ENCODE results near the gene CNN2.

Gene CNN2

DNA sequence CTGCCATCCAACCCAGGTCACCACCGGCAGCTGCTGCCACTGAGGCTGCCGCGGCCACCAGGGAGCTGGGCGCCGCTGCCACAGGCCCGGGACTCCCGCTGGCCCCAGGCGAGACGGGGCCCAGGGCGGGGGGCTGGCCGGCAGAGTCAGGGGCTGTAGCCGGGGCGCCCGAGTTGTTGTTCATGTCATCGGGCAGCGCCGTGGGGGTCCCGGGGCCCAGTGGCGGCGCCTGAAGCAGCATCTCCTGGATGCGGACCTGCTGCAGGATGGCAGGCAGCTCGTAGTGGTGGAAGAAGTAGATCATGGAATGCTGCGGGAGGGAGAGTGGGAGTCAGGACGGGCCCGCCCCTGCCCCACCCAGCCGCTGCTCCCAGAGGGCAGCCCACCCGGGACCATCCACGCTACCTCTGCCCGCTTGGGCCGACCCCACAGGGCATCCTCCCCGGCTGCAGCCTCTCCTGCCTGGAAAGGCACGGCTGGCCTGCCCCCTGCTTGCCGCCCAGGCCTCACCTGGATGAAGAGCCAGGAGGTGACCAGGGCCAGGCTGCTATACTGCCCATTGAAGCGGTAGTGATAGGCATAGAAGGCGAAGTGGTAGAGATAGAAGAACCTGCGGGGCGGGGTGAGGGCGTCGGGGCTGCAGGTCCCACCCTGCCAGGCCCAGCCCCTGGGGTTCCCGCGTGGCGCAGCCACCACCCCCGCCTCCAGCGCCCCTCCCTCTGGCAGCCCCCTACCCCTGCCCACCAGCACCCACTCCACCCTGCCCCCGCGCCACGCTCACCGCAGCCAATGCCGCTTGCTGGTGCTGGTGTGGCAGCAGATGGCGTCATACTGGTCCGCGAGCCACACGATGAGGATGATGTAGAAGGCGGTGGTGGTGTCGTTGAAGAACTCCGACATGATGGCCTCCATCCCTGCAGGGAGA lies 15.6 kb upstream of the CNN2 start:
- TF ChIP-seq, protein P1, sequence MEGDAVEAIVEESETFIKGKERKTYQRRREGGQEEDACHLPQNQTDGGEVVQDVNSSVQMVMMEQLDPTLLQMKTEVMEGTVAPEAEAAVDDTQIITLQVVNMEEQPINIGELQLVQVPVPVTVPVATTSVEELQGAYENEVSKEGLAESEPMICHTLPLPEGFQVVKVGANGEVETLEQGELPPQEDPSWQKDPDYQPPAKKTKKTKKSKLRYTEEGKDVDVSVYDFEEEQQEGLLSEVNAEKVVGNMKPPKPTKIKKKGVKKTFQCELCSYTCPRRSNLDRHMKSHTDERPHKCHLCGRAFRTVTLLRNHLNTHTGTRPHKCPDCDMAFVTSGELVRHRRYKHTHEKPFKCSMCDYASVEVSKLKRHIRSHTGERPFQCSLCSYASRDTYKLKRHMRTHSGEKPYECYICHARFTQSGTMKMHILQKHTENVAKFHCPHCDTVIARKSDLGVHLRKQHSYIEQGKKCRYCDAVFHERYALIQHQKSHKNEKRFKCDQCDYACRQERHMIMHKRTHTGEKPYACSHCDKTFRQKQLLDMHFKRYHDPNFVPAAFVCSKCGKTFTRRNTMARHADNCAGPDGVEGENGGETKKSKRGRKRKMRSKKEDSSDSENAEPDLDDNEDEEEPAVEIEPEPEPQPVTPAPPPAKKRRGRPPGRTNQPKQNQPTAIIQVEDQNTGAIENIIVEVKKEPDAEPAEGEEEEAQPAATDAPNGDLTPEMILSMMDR (conservative IDR thresholded peaks at IDR 0.05; ENCODE audit: control insufficient read depth, insufficient read depth, low read depth, low read length): no peak
- no peak overlapping the region for H3K4me3 ChIP-seq (ENCODE audit: control insufficient read depth, low read depth, low read length)
- DNase-seq (ENCODE audit: low read depth): no peak

DNA sequence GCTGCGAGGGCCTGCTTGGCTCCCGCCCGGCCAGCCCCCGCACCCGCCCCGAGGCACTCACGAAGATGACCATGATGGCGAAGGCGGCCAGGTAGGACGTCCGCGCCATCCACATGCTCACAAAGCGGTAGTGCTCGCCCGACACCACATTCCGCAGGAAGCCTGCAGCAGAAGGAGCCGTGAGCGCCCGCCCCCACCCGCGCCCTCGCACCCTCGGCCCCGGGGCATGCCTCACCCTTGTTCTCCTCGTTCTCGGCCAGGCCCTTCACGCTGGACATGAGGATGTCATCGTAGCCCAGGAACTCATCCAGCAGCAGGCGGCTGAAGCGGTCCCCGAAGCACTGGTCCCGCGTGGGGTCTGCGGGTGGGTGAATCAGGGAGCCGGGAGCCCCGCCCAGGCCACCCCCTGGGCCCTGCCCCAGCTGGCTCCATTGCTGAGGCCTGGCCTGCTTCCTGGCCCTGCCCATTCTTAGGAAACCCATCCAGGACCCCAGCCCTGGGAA lies 14.5 kb upstream of the CNN2 start:
- TF ChIP-seq, protein P1 (conservative IDR thresholded peaks at IDR 0.05; ENCODE audit: control insufficient read depth, insufficient read depth, low read depth, low read length): no peak
- DNase-seq (ENCODE audit: low read depth): no peak
- H3K4me3 ChIP-seq (ENCODE audit: control insufficient read depth, low read depth, low read length): no peak overlapping the region

DNA sequence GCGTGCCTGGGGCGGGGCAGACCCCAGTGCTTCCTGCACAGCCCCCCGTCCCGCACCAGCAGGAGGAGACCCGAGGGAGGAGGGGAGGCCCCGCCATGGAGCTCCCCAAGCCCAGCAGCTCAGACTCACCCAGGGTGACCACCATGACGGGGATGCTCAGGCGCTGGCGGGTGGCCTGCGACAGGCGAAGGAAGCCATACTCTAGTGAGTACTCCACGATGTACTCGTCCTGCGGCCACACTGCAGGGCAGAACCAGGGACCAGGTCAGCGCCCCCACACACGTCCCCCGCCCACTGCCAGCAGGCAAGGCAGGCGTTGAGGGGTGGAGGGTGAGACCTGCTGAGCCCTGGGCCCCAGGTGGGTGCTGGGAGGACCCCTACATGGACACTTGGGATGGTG lies 14.1 kb upstream of the CNN2 start:
- TF ChIP-seq, protein P1 (conservative IDR thresholded peaks at IDR 0.05; ENCODE audit: control insufficient read depth, insufficient read depth, low read depth, low read length): no peak
- no peak overlapping the region for H3K4me3 ChIP-seq (ENCODE audit: control insufficient read depth, low read depth, low read length)
- DNase-seq (ENCODE audit: low read depth): no peak

DNA sequence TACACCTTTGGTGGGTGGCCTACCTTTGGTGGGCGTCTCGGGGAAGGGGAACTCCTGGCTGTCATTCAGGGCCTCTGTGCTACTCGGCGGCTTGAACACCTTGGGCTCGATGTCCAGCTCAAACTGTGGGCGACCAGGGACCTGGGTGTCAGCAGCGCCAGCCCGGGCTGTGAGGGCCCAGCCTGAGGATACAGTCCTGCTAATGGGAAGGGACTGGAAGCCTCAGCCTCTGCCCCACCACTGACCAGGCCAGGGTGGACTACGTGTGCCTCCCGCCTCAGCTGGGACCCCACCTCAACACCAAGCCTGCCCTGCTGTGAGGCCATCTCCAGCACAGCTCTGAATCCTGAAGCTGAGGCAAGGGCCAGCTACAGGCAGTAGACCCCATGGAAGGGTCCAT lies 13.2 kb upstream of the CNN2 start:
- TF ChIP-seq, protein P1 (conservative IDR thresholded peaks at IDR 0.05; ENCODE audit: control insufficient read depth, insufficient read depth, low read depth, low read length): no peak
- no peak for DNase-seq (ENCODE audit: low read depth)
- no peak overlapping the region for H3K4me3 ChIP-seq (ENCODE audit: control insufficient read depth, low read depth, low read length)

DNA sequence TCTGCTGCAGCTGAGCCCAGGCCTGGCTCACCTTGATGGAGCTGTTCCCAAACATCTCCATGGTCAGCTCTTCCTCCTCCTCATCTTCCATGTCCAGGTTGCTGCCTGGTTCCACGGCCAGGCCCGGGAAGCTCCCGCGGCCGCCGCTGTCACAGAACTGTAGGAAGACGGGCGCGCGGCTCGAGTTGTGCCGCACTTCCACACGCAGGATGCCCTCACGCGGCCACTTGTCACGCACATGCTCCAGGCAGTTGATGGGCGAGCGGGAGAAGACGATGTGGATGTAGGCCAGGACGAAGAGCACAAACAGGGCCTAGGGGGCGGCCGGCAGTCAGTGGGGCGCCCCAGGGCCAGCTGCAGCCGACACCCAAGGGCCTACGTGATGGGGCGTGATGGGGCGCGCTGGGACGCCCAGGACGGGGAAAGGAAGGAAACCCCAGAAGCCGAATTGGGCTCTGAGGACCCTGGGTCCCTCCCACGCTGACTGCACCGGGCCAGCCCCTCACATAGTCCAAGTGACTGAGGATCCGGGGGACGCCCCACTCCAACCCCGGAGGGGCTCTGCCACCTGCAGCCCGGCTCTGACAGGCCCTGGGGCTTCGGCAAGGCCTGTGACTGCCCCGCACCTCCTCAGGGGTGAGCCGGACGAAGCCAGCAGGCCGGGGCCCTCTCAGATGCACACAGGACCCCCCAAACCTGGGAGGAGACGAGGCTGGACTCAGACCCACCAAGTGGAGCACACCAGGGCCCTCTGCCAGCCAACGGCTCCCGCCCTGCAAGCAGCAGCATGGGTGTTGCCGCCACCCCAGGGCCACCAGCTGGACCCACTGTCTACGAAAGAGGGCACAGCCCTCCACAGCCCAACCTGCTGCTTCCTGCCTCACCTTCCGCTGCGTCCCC lies 12.0 kb upstream of the CNN2 start:
- TF ChIP-seq, protein P1 (conservative IDR thresholded peaks at IDR 0.05; ENCODE audit: control insufficient read depth, insufficient read depth, low read depth, low read length): no peak
- no peak overlapping the region for H3K4me3 ChIP-seq (ENCODE audit: control insufficient read depth, low read depth, low read length)
- DNase-seq (ENCODE audit: low read depth): no peak

DNA sequence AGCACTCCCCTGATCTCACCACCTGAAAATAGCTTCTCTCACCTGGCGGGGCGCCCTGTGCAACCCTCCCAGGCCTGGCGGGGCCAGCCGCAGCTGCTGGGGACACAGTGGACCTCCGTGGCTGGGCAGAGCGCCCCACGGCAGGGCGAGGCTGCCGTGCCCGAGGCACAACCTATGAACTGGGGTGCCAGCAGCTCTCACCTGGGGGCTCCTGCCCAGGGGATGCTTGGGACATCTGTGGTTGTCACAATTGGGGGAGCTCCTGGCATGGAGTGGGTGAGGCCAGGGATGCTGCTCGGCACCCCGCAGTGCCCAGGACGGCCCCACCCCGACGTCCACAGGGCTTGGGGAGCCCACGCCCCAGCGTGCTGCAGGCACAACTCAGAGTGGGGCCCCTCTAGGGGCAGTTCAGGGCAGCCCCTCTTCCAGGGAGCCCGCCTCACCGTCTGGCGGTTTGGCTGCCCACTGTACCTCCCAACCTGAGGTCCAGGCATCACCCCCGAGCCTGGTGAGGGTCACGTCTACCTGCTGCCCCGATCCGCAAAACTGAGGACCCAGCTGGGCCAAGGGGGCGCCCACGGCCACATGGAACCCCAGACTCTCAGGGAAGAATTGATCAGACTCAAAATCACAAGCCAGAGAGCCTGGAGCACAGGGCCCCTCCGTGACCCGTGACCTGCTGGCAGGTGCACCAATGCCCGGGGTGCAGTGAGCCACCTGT lies 11.2 kb upstream of the CNN2 start:
- DNase-seq (ENCODE audit: low read depth): no peak
- TF ChIP-seq, protein P1 (conservative IDR thresholded peaks at IDR 0.05; ENCODE audit: control insufficient read depth, insufficient read depth, low read depth, low read length): no peak
- H3K4me3 ChIP-seq (ENCODE audit: control insufficient read depth, low read depth, low read length): no peak overlapping the region

All from fibroblast of mammary gland (primary cell).